MM.1S (cell line): ENCODE data around the gene SH2D4B.

Experiments used
- DNase-seq: peaks from one replicate; pipeline ENCODE4 v3.0.0-alpha.2; 2015
- H2AFZ ChIP-seq: fragments of 300-600 bp; sonication (generic); 2 replicates; pipeline ENCODE4 v1.6.0; 2016; ENCODE audit warnings: antibody characterized with exemption, low read length
- H3F3A ChIP-seq: fragments of 300-600 bp; sonication (generic); 2 replicates; pipeline ENCODE4 v1.6.1; 2016; ENCODE audit warnings: mild to moderate bottlenecking, antibody characterized with exemption, low read length, moderate library complexity, mixed read lengths; ENCODE audit not compliant: insufficient read depth
- H3K27ac ChIP-seq: fragments of 300-600 bp; sonication (generic); 2 replicates; pipeline ENCODE4 v1.5.1; 2016; ENCODE audit warnings: mild to moderate bottlenecking, low read length
- H3K27me3 ChIP-seq: fragments of 300-600 bp; sonication (generic); replicated peaks from 2 replicates; pipeline ENCODE4 v1.6.0; 2016; ENCODE audit warnings: low read length; ENCODE audit not compliant: insufficient read depth
- H3K36me3 ChIP-seq: fragments of 300-600 bp; sonication (generic); replicated peaks from 2 replicates; pipeline ENCODE4 v1.6.1; 2016; ENCODE audit warnings: mild to moderate bottlenecking, low read length, mixed read lengths; ENCODE audit not compliant: insufficient read depth
- H3K4me1 ChIP-seq: fragments of 300-600 bp; sonication (generic); 2 replicates; pipeline ENCODE4 v1.6.1; 2016; ENCODE audit warnings: low read length, mixed read lengths
- H3K4me2 ChIP-seq: fragments of 300-600 bp; sonication (generic); 2 replicates; pipeline ENCODE4 v1.6.0; 2016; ENCODE audit warnings: low read depth, low read length
- H3K4me3 ChIP-seq: fragments of 300-600 bp; sonication (generic); 2 replicates; pipeline ENCODE4 v1.5.1; 2016; ENCODE audit warnings: low read length, mixed read lengths
- H3K79me2 ChIP-seq: fragments of 300-600 bp; sonication (generic); 2 replicates; pipeline ENCODE4 v1.6.1; 2016; ENCODE audit warnings: mixed run types, low read length, mixed read lengths
- H3K9ac ChIP-seq: fragments of 300-600 bp; sonication (generic); 2 replicates; pipeline ENCODE4 v1.6.1; 2016; ENCODE audit warnings: low read length, mixed read lengths
- H3K9me2 ChIP-seq: fragments of 300-600 bp; sonication (generic); replicated peaks from 2 replicates; pipeline ENCODE4 v1.6.1; 2016; ENCODE audit warnings: mild to moderate bottlenecking, low read length, mixed read lengths; ENCODE audit not compliant: insufficient read depth
- H3K9me3 ChIP-seq: fragments of 300-600 bp; sonication (generic); replicated peaks from 2 replicates; pipeline ENCODE4 v1.6.1; 2016; ENCODE audit warnings: mild to moderate bottlenecking, low read length, mixed read lengths; ENCODE audit not compliant: insufficient read depth
- H4K20me1 ChIP-seq: fragments of 300-600 bp; sonication (generic); 2 replicates; pipeline ENCODE4 v1.6.1; 2016; ENCODE audit warnings: mild to moderate bottlenecking, low read length, moderate library complexity, mixed read lengths; ENCODE audit not compliant: insufficient read depth
- CTCF ChIP-seq: fragments of 300-600 bp; sonication (generic); IDR thresholded peaks from 2 replicates; pipeline ENCODE4 v1.5.1; 2016; ENCODE audit warnings: antibody characterized with exemption, low read length, mixed read lengths
- EZH2 ChIP-seq: fragments of 300-600 bp; sonication (generic); optimal IDR thresholded peaks from 2 replicates; pipeline ENCODE3; 2017; ENCODE audit warnings: low read depth, mild to moderate bottlenecking, antibody characterized with exemption, low read length, mixed read lengths
- EZH2phosphoT487 ChIP-seq: fragments of 300-600 bp; sonication (generic); IDR thresholded peaks from 2 replicates; pipeline ENCODE4 v1.6.1; 2018; ENCODE audit warnings: antibody characterized with exemption, low read length

Gene SH2D4B

DNA sequence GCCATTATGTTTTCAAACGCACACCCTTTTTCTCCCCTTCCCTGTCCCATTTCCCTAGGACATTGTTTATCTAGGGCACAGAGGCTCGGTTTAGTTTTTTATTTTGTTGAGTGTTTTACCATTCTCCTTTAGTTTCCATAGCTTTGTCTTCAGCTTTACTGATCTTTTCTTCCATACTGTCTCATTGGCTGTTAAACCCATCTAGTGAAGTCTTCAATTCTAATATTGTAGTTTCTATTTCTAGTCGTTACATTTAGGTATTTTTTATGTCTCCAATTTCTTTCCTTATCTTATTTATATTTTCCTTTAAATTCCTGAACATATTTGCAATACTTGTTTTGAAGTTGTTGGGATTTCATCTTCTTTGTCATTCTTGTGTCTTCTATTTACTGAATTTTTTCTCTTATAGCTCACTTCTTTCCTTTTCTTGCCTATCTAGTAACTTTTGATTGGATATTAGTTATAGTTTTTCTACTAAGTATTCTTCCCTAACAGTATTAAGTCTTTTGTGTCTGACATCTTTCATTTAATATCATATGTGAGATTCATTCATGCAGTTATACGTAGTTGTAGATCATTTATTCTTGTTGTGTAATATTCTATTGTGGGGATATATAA, 41.0 kb upstream of the SH2D4B start:
- no peak for DNase-seq
- H4K20me1 ChIP-seq = no peaks in the 10 kb centered on the region
- TF ChIP-seq CTCF (no peak), EZH2phosphoT487 (no peak), EZH2 (no peak)
- H3K4me2 ChIP-seq = no peak overlapping the region
- H3K9ac ChIP-seq = no peak overlapping the region
- H3K9me2 ChIP-seq = no peaks in the 10 kb centered on the region
- no peak overlapping the region for H3K4me3 ChIP-seq
- no peaks in the 10 kb centered on the region for H3F3A ChIP-seq
- H3K79me2 ChIP-seq = no peaks in the 10 kb centered on the region
- no peaks in the 10 kb centered on the region; the same call in 1 of the 2 replicates for H3K36me3 ChIP-seq
- no peaks in the 10 kb centered on the region for H3K27me3 ChIP-seq
- no peaks in the 10 kb centered on the region for H3K4me1 ChIP-seq
- no peak overlapping the region for H2AFZ ChIP-seq
- H3K27ac ChIP-seq = no peak overlapping the region
- H3K9me3 ChIP-seq = no peaks in the 10 kb centered on the region

GRCh38 chr10:80497187-80498077, 40.3 kb upstream of the SH2D4B start:
- Histone ChIP-seq H3K4me3 (no peak overlapping the region), H2AFZ (no peak overlapping the region), H3K27me3 (no peaks in the 10 kb centered on the region), H3F3A (no peaks in the 10 kb centered on the region), H3K4me2 (no peak overlapping the region), H3K9me3 (no peaks in the 10 kb centered on the region), H3K79me2 (no peaks in the 10 kb centered on the region), H3K9me2 (no peaks in the 10 kb centered on the region), H4K20me1 (no peaks in the 10 kb centered on the region), H3K27ac (no peak overlapping the region), H3K36me3 (no peaks in the 10 kb centered on the region; the same call in 1 of the 2 replicates), H3K4me1 (no peaks in the 10 kb centered on the region), H3K9ac (no peak overlapping the region)
- TF ChIP-seq EZH2phosphoT487 (no peak), CTCF (no peak), EZH2 (no peak)
- DNase-seq = no peak

- Histone ChIP-seq H3K36me3 (no peaks in the 10 kb centered on the region; the same call in 1 of the 2 replicates), H3F3A (no peaks in the 10 kb centered on the region), H3K9ac (no peak overlapping the region), H3K4me3 (no peak overlapping the region), H3K4me1 (no peaks in the 10 kb centered on the region), H2AFZ (no peak overlapping the region), H4K20me1 (no peaks in the 10 kb centered on the region), H3K79me2 (no peaks in the 10 kb centered on the region), H3K27me3 (no peaks in the 10 kb centered on the region), H3K9me2 (no peaks in the 10 kb centered on the region), H3K27ac (no peak overlapping the region), H3K9me3 (no peaks in the 10 kb centered on the region), H3K4me2 (no peak overlapping the region)
- TF ChIP-seq EZH2phosphoT487 (no peak), EZH2 (no peak), CTCF (no peak)
- no peak for DNase-seq
Observed at GRCh38 chr10:80498078-80498832, 39.4 kb upstream of the SH2D4B start.
